ENCODE measurements around the gene PSMB8. TPM values are rescaled to one million over a fixed set of nuclear protein-coding genes. Genes with fewer than 3 reads are reported as not detected.

Gene PSMB8
- total and polyA plus RNA-seq, 2 of the 8 experiments (the other 6 are each of a cell fraction or from before 2014, with no cell fraction given): 18.4 to 43.0 TPM

GRCh38 chr6:32860674-32861073 is 16.8 kb upstream of the PSMB8 start:
- ChIA-PET CTCF (ENCODE audit: partially characterized antibody) (interaction anchor here (1.0 to 19.9 kb wide), 12 partner anchors 9 to 111 kb away, joined by 3 to 402 read pairs (median 5); partner anchors contain the start of genes PSMB8 and TAP2), POLR2A (ENCODE audit: partially characterized antibody) (interaction anchor here (0.9 to 2.1 kb wide), 3 partner anchors 22 to 111 kb away, joined by 3 to 10 read pairs (median 4); partner anchors contain the start of gene TAP2)
- Histone ChIP-seq H3K56ac (replicated peaks; ENCODE audit: insufficient read length, low read depth, low read length) (no peak overlapping the region), H3K79me2 (ENCODE audit: control insufficient read depth in 1 of 2, insufficient read depth in 2 of 2, low read length in 2 of 2) (no peaks in the 10 kb centered on the region), H2BK12ac (ENCODE audit: low read depth, low read length) (no peak overlapping the region), H2AK5ac (ENCODE audit: low read depth, low read length) (no peak overlapping the region), H4K8ac (ENCODE audit: extremely low read depth, insufficient read depth, low read length) (no peak overlapping the region), H4K20me1 (replicated peaks in 1 of 2; ENCODE audit: control insufficient read depth in 1 of 2, insufficient read depth in 2 of 2, low read length in 2 of 2) (no peaks in the 10 kb centered on the region), H4K91ac (replicated peaks; ENCODE audit: insufficient read length, low read length) (no peak overlapping the region), H3K18ac (ENCODE audit: extremely low read depth, low read length) (no peak overlapping the region), H3K23me2 (ENCODE audit: low read depth, low read length) (no peaks in the 10 kb centered on the region), H2BK5ac (ENCODE audit: low read depth, low read length) (no peak overlapping the region), H3K79me1 (ENCODE audit: low read depth, low read length) (no peaks in the 10 kb centered on the region), H4K5ac (ENCODE audit: insufficient read length, low read depth, low read length) (no peak overlapping the region), H3K4me1 (replicated peaks in 1 of 4; ENCODE audit: control insufficient read depth in 3 of 4, insufficient read depth in 4 of 4, low read length in 3 of 4) (peaks cover 0 to 3% (median 0%) of the 10 kb centered on the region in 4 experiments; a peak in 5 of 7 replicates), H3K27ac (ENCODE audit: low read depth, low read length) (no peak overlapping the region), H3K27me3 (replicated peaks in 1 of 4; ENCODE audit: control insufficient read depth in 3 of 4, extremely low read depth in 1 of 4, insufficient read depth in 3 of 4, low read length in 3 of 4) (peaks cover 0 to 6% (median 6%) of the 10 kb centered on the region in 4 experiments; a peak in 5 of 7 replicates), H3K9me3 (ENCODE audit: insufficient read depth in 2 of 2, low read depth in 1 of 2, low read length in 1 of 2) (no peaks in the 10 kb centered on the region), H3K9ac (replicated peaks in 1 of 4; ENCODE audit: extremely low read depth in 1 of 4, low read depth in 3 of 4, low read length in 3 of 4) (no peak overlapping the region), H3K14ac (ENCODE audit: insufficient read length) (no peak overlapping the region), H3K4me3 (ENCODE audit: extremely low read depth in 1 of 4, insufficient read depth in 2 of 4, low read depth in 3 of 4, low read length in 4 of 4) (no peak overlapping the region), H2BK15ac (ENCODE audit: low read length) (no peak overlapping the region), H2AFZ (ENCODE audit: low read length) (no peak overlapping the region), H3K36me3 (ENCODE audit: control insufficient read depth in 2 of 4, insufficient read depth in 4 of 4, low read length in 3 of 4) (no peaks in the 10 kb centered on the region), H2BK20ac (ENCODE audit: low read length) (no peak overlapping the region), H3K4me2 (ENCODE audit: insufficient read depth in 1 of 2, low read depth in 2 of 2, low read length in 2 of 2) (peak overlapping the region in 1 of 2 experiments; percentile 20; a peak in 2 of 4 replicates), H3K23ac (ENCODE audit: insufficient read length) (no peak overlapping the region), H3K4ac (replicated peaks; ENCODE audit: insufficient read length, low read depth, low read length) (no peak overlapping the region), H2BK120ac (replicated peaks; ENCODE audit: low read depth, low read length) (no peak overlapping the region)
- DNase-seq (ENCODE audit: low read depth in 1 of 2, low spot score in 2 of 2) (no peak), FAIRE-seq (no peak)
- 70% methylated on average over 1 of the region's 1 CpG; no CpG with 5 or more reads in 1 of the 2 experiments for WGBS, 2 experiments (ENCODE audit: extremely low coverage in 1 of 2, insufficient coverage in 1 of 2, insufficient read length in 1 of 2, insufficient replicate concordance in 2 of 2, low coverage in 1 of 2, low lambda C conversion rate in 2 of 2, missing lambda C conversion rate in 1 of 2)
- no peak for TF ChIP-seq RAD21 (IDR thresholded peaks at IDR 0.05 in 1 of 2, conservative IDR thresholded peaks at IDR 0.05 in 1 of 2; ENCODE audit: low read depth in 2 of 2, low read length in 2 of 2)
- no peak for TF ChIP-seq CBX8 (IDR thresholded peaks at IDR 0.05; ENCODE audit: borderline replicate concordance, low read depth, low read length)
- no peak for TF ChIP-seq CREB1 (IDR thresholded peaks at IDR 0.05)
